IPS-18a (cell line): ENCODE measurements around the gene NCAN.
A peak's percentile ranks its signal among the peaks of the same experiment; 100 is the strongest.

Source experiments
- H3K27ac ChIP-seq: one replicate; pipeline ENCODE4 v1.5.1; 2013; ENCODE audit warnings: low read length
- H3K27me3 ChIP-seq: one replicate; pipeline ENCODE4 v1.6.1; 2013; ENCODE audit warnings: mild to moderate bottlenecking, low read length; ENCODE audit not compliant: control insufficient read depth, insufficient read depth
- H3K36me3 ChIP-seq: one replicate; pipeline ENCODE4 v1.6.1; 2013; ENCODE audit warnings: low read depth, low read length; ENCODE audit not compliant: control insufficient read depth
- H3K4me1 ChIP-seq: one replicate; pipeline ENCODE4 v1.6.1; 2013; ENCODE audit warnings: low read depth, low read length; ENCODE audit not compliant: control insufficient read depth
- H3K4me3 ChIP-seq: one replicate; pipeline ENCODE4 v1.5.1; 2013; ENCODE audit warnings: low read length
- H3K9ac ChIP-seq: one replicate; pipeline ENCODE4 v1.6.1; 2013; ENCODE audit warnings: mild to moderate bottlenecking, low read length, moderate library complexity
- H3K9me3 ChIP-seq: one replicate; pipeline ENCODE4 v1.6.1; 2013; ENCODE audit warnings: low read depth, low read length; ENCODE audit not compliant: control insufficient read depth

The NCAN gene

DNA sequence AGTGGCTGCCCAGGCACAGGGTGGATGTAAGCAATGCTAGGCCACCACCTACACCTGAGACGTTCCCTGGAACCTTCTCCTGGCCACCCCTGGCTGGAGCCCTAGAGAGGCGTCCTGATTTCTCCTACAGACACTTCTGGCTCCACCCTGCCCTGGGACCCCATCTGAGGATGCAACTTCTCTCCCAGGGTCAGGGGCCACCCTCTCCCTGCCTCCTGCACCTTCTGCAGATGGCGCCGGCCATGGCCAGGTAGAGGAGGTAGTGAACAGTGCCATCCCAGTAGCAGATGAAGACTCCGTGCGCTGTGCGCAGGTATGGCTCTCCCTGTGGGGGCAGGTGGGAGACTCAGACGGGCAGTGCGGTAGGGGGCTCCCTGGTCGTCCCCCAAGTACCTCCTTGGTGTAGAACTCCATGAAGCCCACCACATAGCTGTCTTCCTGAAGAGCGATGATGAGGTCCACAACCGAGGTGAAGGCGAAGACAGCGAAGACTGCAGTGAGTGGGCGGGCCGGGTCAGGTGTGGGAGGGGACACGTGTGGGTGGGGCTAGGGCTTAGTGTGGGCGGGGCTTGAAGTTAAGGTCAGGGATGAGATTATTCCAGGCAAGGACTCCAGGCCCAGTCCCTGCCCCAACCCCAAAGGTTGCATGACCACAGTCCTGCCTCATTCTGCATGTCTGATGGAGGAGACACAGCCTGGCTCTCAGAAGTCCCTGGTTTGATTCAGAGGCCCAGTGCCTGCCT is 58.4 kb downstream of the NCAN start:
- H3K9me3 ChIP-seq = no peaks in the 10 kb centered on the region
- H3K4me3 ChIP-seq = no peak overlapping the region
- no peak overlapping the region for H3K27ac ChIP-seq
- peaks cover 4% of the 10 kb centered on the region for H3K4me1 ChIP-seq
- H3K9ac ChIP-seq = no peak overlapping the region
- peaks cover 12% of the 10 kb centered on the region for H3K27me3 ChIP-seq
- no peaks in the 10 kb centered on the region for H3K36me3 ChIP-seq

DNA sequence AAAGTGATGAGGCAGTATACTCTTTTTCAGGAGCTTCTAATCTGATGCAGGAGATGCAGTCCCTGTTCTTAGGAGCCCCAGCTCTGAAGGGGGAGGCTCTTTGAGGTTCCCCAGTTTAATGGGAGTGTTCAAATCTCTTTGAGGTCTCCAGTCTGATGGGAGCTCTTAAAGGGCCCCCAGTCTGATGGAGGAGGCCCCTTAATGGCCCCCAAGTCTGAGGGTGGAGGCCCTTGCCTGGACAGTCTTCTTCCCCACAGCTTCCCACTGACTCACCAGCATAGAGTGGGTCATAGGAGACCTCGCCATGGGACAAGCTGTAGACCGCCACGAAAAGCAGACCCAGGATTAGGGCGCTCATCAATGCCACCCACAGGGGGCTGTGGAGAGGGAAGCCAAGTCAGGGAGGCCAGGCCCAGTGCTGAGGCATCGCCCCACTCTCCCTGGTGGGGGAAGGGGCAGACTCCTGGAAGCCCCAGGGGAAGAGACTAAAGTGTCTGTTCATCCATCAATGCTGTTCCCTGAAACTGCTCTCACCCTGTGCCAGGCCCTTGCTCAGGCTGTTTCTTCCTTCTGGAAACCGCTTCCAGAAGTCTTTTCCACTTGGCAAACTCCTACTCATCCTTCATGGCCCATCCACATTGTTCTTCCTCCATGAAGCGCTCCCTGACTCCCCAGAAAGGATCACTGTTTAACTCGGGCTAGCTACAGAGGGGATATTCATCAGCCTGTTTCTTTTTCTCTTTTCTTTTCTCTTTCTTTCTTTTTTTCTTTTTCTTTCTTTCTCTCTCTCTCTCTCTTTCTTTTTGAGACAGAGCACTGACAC is 59.2 kb downstream of the NCAN start:
- peaks cover 4% of the 10 kb centered on the region for H3K4me1 ChIP-seq
- H3K9ac ChIP-seq = no peak overlapping the region
- no peaks in the 10 kb centered on the region for H3K9me3 ChIP-seq
- H3K36me3 ChIP-seq = no peaks in the 10 kb centered on the region
- H3K4me3 ChIP-seq = no peak overlapping the region
- H3K27ac ChIP-seq = no peak overlapping the region
- H3K27me3 ChIP-seq = peaks cover 12% of the 10 kb centered on the region

DNA sequence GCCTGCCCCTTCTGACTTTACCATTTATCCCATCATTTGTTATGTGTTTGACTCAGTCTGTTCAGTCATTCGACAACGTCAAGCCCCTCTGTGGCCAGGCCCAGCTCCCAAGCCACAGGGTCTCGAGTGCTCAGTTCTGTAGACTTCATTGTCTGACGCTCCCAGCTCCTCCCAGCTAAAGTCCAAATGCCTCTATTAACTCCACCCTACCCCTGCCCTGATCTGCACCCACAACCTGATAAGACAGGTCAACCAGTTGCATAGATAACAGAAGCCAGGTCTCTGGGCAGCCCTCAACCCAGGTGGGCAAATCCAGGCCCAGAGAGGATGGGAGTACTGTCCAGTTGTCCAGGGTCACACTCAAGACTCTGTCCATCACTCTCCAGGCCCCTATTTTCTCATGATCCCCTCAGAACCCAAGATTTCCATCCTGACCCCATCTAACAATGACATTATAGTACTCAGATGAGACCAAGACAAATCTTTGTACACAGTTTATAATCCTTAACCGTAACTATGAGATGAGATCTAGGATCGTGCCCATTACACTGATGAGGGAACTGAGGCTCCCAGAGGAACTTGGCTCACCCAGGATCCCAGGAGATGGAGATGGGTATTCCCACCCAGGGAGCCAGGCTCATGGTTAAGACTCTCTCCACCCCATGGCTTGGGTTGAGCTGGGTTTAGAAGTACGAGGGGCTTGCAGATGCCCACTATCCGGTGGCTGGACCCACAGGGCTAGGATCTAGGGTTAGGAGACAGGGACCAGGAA is 60.3 kb downstream of the NCAN start:
- H3K9me3 ChIP-seq = no peaks in the 10 kb centered on the region
- H3K9ac ChIP-seq = peak overlapping the region; percentile 16
- peaks cover 7% of the 10 kb centered on the region for H3K36me3 ChIP-seq
- peaks cover 4% of the 10 kb centered on the region for H3K4me1 ChIP-seq
- H3K4me3 ChIP-seq = peak overlapping the region; percentile 52
- H3K27ac ChIP-seq = no peak overlapping the region
- H3K27me3 ChIP-seq = peaks cover 12% of the 10 kb centered on the region

GRCh38 chr19:19274146-19274545 is 62.4 kb downstream of the NCAN start:
- H3K27ac ChIP-seq = no peak overlapping the region
- no peak overlapping the region for H3K4me3 ChIP-seq
- no peak overlapping the region for H3K9ac ChIP-seq
- peaks cover 14% of the 10 kb centered on the region for H3K36me3 ChIP-seq
- peaks cover 4% of the 10 kb centered on the region for H3K4me1 ChIP-seq
- no peaks in the 10 kb centered on the region for H3K9me3 ChIP-seq
- H3K27me3 ChIP-seq = peaks cover 12% of the 10 kb centered on the region

- Histone ChIP-seq H3K36me3 (peaks cover 19% of the 10 kb centered on the region), H3K27ac (no peak overlapping the region), H3K9ac (no peak overlapping the region), H3K4me1 (peaks cover 4% of the 10 kb centered on the region), H3K4me3 (no peak overlapping the region), H3K9me3 (no peaks in the 10 kb centered on the region), H3K27me3 (peaks cover 12% of the 10 kb centered on the region)
Measured at GRCh38 chr19:19274716-19275565, 63.2 kb downstream of the NCAN start.

DNA sequence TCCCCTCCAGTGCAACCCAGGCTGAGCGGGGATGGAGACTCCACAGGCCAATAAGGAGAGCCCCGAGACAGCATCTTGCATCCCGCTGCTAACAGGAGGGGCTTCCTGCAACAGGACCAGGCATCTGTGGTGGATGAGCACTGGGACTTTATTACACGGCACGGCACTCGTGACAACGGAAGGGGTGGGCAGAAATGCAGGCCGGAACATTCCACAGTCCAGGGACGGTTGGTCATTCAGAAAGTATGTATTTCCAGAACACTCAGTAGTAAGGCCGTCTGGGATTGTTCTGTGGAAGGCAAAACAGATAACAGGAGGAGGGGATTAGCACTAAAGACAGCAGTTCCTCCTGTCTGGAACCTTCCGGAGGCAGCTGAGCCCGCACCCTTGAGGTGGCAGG is 64.6 kb downstream of the NCAN start:
- peaks cover 19% of the 10 kb centered on the region for H3K36me3 ChIP-seq
- H3K4me3 ChIP-seq = no peak overlapping the region
- peaks cover 12% of the 10 kb centered on the region for H3K27me3 ChIP-seq
- no peaks in the 10 kb centered on the region for H3K9me3 ChIP-seq
- no peak overlapping the region for H3K27ac ChIP-seq
- H3K9ac ChIP-seq = no peak overlapping the region
- peaks cover 4% of the 10 kb centered on the region for H3K4me1 ChIP-seq

GRCh38 chr19:19276851-19277250 is 65.1 kb downstream of the NCAN start:
- Histone ChIP-seq H3K4me1 (peaks cover 4% of the 10 kb centered on the region), H3K36me3 (peaks cover 23% of the 10 kb centered on the region), H3K9me3 (no peaks in the 10 kb centered on the region), H3K27me3 (peaks cover 12% of the 10 kb centered on the region), H3K4me3 (no peak overlapping the region), H3K27ac (no peak overlapping the region), H3K9ac (no peak overlapping the region)

GRCh38 chr19:19278315-19278714 is 66.6 kb downstream of the NCAN start:
- Histone ChIP-seq H3K27ac (no peak overlapping the region), H3K36me3 (peaks cover 24% of the 10 kb centered on the region), H3K27me3 (peaks cover 6% of the 10 kb centered on the region), H3K9me3 (no peaks in the 10 kb centered on the region), H3K9ac (no peak overlapping the region), H3K4me3 (no peak overlapping the region), H3K4me1 (no peaks in the 10 kb centered on the region)

DNA sequence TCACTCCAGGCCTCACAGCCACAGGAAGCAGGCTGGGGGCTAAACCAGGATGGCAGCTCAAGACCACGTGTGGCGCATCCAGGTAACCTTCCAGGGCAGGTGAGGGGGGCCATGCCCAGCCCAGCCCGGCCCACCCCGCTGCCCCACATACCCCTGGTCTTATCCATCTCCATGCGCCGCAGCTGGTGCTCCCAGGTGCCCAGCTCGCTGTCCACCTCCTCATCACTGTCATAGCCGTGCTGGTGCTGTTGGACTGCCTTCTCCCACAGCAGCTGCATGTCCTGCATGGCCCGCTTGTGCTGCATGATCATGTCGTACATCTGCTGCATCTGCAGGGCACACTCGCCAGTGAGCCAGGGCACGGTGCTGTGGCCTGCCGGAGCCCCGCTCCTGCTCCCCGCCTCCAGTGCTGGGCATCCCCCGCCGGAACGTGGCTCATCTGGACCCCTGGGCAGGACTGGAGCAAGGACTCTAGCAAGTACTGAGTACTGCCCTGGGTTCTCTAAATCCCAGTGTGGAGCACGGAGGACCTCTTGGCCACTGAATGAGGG is 67.4 kb downstream of the NCAN start:
- Histone ChIP-seq H3K36me3 (peaks cover 29% of the 10 kb centered on the region), H3K9me3 (no peaks in the 10 kb centered on the region), H3K4me3 (no peak overlapping the region), H3K27me3 (no peaks in the 10 kb centered on the region), H3K4me1 (no peaks in the 10 kb centered on the region), H3K9ac (no peak overlapping the region), H3K27ac (no peak overlapping the region)

DNA sequence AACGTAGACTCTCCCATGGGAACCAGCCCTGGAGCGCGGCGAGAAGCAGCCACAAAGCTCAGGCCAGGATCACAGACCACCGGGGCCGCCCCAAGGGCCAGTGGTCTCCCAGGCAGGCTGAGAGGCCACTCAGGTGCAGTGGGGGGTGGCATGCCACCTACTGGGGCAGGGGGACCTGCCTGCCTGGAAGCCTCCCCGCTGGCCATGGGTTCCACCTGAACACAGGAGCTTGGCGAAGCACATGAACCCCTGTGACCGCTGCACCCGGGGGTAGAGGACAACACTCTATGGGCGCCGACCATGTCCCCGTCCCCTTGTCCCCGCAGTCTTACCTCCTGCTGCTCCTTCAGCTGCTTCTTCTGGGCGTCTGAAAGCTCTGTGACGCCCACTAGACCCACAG is 68.1 kb downstream of the NCAN start:
- H3K4me3 ChIP-seq = no peak overlapping the region
- no peak overlapping the region for H3K27ac ChIP-seq
- no peaks in the 10 kb centered on the region for H3K9me3 ChIP-seq
- peaks cover 32% of the 10 kb centered on the region for H3K36me3 ChIP-seq
- no peaks in the 10 kb centered on the region for H3K27me3 ChIP-seq
- H3K9ac ChIP-seq = no peak overlapping the region
- no peaks in the 10 kb centered on the region for H3K4me1 ChIP-seq
